Tibial artery (tissue), 4 donors: ENCODE results near the gene LRRN2.

Experiments
- DNase-seq, 2 donors: peaks; one replicate each; pipeline ENCODE4 v3.0.0-alpha.2; 2019
- H3K27ac ChIP-seq, 2 donors: fragments of 200-600 bp; sonication (generic) in 1 of 2; 1 replicate in 1 of 2; 2 replicates in 1 of 2; pipeline ENCODE4 v1.5.1; 2018 to 2019; ENCODE audit warnings: mild to moderate bottlenecking in 1 of 2
- H3K27me3 ChIP-seq, 2 donors: fragments of 200-600 bp; sonication (generic) in 1 of 2; one replicate each; pipeline versions ENCODE4 v1.5.1 to v1.6.0; 2016 to 2019
- H3K36me3 ChIP-seq, 3 donors: fragments of 200-600 bp; sonication (generic) in 2 of 3; one replicate each; pipeline ENCODE4 v1.5.1; 2016 to 2019; ENCODE audit warnings: mild to moderate bottlenecking in 2 of 3
- H3K4me1 ChIP-seq, 4 donors: fragments of 200-600 bp; sonication (generic) in 2 of 4; 1 replicate in 3 of 4; 2 replicates in 1 of 4; pipeline ENCODE4 v1.5.1; 2016 to 2019
- H3K4me3 ChIP-seq, 2 donors: fragments of 200-600 bp; sonication (generic) in 1 of 2; 1 replicate in 1 of 2; 2 replicates in 1 of 2; pipeline ENCODE4 v1.5.1; 2018 to 2019; ENCODE audit warnings: mild to moderate bottlenecking in 2 of 2
- H3K9me3 ChIP-seq, 3 donors: fragments of 200-600 bp; sonication (generic) in 1 of 3; one replicate each; pipeline ENCODE4 v1.5.1; 2016 to 2019
- intact Hi-C: fragments of 100-400 bp; cut with DNase I; formaldehyde crosslinking; loops from one replicate; pipeline ENCODE4 v1.15.0; 2023; ENCODE audit warnings: low total_unique reads
- TF ChIP-seq, protein P1 (sequence below), 2 experiments: fragments of 200-600 bp in 1 of 2; fragments of 450-650 bp in 1 of 2; IDR thresholded peaks; one replicate each; pipeline ENCODE4 v1.5.1; 2017 to 2019; ENCODE audit warnings: antibody characterized with exemption in 2 of 2, mild to moderate bottlenecking in 1 of 2, moderate library complexity in 1 of 2

Gene LRRN2

DNA sequence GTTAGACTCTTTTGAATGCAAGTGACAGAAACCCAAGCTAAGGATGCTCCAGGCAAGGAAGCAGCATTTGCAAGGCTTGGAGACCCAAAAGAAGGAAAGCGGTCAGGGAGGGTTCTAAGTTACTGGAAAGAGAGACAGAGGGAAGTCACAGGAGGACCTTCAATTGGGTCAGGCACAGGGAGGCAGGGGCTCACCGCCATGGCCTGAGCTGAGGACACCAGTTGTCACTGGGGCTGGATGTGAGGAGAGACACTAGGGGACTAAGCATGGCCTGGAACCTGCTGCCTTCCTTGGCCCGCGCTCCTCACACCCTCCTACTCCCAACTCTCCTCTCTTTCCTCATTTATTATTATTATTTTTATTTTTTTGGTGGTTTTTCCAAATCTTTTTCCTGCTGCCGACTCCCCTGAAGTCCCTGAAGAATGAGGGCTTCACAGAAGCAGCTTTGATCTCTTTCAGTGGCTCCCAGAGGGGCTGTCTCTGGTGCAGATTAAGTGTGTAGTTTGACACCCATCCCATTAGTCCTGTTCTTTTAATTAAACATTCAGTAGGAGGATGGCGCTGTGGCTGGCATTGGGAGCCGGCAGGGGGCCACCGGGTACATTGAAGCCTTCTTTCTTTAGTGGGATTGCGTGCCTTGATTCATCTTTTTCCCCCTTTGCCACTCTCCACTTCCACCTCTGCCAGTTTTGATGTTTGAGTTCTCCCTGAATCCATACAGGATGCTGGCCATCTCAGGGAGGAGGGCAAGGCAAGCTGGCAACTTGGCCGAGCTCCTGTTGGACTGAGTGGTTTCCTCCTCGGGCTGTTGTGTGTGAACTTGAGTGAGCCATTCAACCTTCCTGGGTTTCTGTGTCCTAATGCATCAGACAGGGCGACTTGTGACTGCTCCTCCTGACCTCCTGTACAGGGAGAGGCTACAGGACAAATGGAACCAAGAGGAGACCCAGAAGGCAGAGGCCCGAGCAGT lies 110.0 kb downstream of the LRRN2 start:
- Histone ChIP-seq H3K4me3 (no peak overlapping the region), H3K27ac (no peak overlapping the region), H3K4me1 (peaks cover 0 to 6% (median 0%) of the 10 kb centered on the region in 4 donors), H3K9me3 (no peaks in the 10 kb centered on the region), H3K27me3 (no peaks in the 10 kb centered on the region), H3K36me3 (peaks cover 0 to 6% (median 0%) of the 10 kb centered on the region in 3 donors)
- TF ChIP-seq, protein P1, sequence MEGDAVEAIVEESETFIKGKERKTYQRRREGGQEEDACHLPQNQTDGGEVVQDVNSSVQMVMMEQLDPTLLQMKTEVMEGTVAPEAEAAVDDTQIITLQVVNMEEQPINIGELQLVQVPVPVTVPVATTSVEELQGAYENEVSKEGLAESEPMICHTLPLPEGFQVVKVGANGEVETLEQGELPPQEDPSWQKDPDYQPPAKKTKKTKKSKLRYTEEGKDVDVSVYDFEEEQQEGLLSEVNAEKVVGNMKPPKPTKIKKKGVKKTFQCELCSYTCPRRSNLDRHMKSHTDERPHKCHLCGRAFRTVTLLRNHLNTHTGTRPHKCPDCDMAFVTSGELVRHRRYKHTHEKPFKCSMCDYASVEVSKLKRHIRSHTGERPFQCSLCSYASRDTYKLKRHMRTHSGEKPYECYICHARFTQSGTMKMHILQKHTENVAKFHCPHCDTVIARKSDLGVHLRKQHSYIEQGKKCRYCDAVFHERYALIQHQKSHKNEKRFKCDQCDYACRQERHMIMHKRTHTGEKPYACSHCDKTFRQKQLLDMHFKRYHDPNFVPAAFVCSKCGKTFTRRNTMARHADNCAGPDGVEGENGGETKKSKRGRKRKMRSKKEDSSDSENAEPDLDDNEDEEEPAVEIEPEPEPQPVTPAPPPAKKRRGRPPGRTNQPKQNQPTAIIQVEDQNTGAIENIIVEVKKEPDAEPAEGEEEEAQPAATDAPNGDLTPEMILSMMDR (IDR thresholded peaks at IDR 0.05), result no peak
- peak in 1 of 2 donors; percentile 38 for DNase-seq
- intact Hi-C loops, result no loop called here

DNA sequence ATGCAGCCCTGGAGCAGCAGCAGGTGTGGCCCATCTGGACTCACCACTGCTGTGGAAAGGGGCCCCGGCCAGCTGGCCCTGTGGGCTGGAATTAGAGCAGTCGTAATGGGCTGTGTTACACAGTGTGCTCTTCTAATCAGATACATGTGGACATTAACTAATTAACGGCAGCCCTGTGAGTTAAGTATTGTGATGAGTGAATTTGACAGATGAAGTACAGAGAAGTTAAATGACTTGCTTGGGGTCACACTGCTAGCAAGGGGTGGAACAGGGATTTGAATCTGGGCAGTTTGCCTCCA lies 110.7 kb downstream of the LRRN2 start:
- intact Hi-C loops, result no loop called here
- TF ChIP-seq, protein P1 (IDR thresholded peaks at IDR 0.05), result no peak

DNA sequence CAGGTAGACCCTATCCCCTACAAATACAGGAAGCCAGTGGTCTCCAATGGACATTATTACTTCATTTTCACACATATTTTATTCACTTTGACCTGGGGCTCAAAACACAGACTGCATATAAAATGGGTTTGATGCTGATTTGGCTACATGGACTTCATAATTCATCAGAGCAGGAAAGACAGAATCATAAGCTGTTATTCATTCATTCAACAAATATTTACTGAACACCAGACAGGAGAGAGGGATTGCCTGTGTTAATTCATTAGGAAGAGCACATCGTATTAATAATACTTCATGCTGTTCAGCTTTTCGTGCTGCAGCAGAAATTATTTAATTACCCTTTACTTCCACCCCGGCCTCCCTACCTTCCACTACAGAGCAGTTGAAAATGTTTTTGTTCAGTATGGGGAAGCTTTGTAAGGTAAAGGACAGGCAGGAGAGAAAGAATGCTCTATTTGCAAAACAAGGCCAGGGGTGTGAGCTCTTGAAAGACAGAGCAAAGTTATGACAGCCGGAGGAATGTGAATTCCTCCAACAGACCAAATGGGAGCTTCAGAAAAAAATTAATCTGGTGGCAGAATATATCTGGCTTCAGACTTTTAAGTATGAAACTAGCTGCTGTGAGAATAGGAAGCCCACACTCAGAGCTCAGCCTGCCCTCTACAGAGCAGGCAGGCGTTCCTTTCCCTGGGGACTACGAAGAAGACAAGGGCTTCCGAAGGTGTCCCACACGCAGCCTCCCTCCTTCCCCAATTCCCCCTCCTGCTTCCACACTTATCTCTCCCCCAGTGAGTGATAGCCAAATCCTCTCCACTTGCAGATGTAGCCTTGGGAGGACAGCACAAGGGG lies 111.3 kb downstream of the LRRN2 start:
- Histone ChIP-seq H3K4me1 (peaks cover 0 to 6% (median 0%) of the 10 kb centered on the region in 4 donors), H3K36me3 (peaks cover 0 to 6% (median 2%) of the 10 kb centered on the region in 3 donors), H3K9me3 (no peaks in the 10 kb centered on the region), H3K4me3 (no peak overlapping the region), H3K27me3 (no peaks in the 10 kb centered on the region), H3K27ac (no peak overlapping the region)
- TF ChIP-seq, protein P1 (IDR thresholded peaks at IDR 0.05), result no peak
- no peak for DNase-seq
- intact Hi-C loops, result no loop called here

More for the DNA sequence above, 110.7 kb downstream of the LRRN2 start:
- Histone ChIP-seq H3K9me3 (no peaks in the 10 kb centered on the region), H3K27me3 (no peaks in the 10 kb centered on the region), H3K4me1 (peaks cover 0 to 6% (median 0%) of the 10 kb centered on the region in 4 donors), H3K4me3 (no peak overlapping the region), H3K27ac (no peak overlapping the region), H3K36me3 (peaks cover 0 to 6% (median 0%) of the 10 kb centered on the region in 3 donors)
- DNase-seq, result no peak

DNA sequence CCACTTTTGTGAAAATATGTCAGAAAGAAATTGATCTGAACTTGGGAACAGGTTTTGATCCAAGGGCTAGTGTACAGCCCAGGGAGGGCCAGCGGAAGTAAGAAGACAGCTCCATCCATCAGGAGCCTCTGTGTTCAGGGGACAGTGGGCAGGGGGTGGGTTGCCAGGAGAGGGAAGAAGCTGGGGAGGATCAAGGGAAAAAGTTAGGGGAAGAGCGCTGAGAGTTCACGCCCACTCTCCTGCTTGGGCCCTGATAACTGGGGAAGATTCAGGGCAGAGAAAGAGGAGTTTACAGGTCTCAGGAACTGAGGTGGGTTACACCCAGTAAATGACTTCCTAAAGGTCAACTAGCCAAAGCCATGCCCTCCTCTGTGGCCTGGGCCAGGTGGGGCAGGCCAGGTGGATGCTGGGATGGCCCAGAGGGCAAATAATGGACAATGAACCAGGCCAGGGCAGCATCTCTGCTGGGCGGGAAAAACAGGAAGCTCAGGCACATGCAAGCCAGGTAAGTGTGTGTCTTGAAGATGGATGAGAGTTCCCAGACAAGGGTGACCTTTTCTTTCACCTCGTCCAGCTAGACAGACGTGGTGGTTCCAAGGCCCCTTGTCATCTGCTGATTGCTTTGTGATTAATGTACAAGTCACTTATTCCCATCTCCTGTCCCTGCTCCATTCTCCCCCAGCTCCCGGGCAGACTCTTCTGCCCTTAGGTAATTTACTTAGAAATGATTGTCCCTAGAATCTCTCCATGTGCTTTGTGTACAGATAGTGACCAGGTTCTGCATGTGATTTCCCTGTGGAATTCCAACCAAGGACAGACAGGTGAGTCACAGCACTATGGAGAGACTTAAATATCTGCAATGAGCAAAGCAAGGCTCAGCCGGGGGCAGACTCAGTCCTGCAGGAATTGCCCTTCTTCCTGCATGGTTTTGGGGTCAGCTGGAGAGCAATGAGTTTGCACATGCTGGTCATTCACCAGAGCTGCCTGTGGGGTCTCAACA lies 112.3 kb downstream of the LRRN2 start:
- intact Hi-C loops, result no loop called here
- Histone ChIP-seq H3K4me1 (peaks cover 0 to 4% (median 0%) of the 10 kb centered on the region in 4 donors), H3K27me3 (no peaks in the 10 kb centered on the region), H3K27ac (no peak overlapping the region), H3K4me3 (no peak overlapping the region), H3K36me3 (peaks cover 0 to 11% (median 6%) of the 10 kb centered on the region in 3 donors), H3K9me3 (no peaks in the 10 kb centered on the region)
- DNase-seq, result no peak
- TF ChIP-seq, protein P1 (IDR thresholded peaks at IDR 0.05), result no peak

DNA sequence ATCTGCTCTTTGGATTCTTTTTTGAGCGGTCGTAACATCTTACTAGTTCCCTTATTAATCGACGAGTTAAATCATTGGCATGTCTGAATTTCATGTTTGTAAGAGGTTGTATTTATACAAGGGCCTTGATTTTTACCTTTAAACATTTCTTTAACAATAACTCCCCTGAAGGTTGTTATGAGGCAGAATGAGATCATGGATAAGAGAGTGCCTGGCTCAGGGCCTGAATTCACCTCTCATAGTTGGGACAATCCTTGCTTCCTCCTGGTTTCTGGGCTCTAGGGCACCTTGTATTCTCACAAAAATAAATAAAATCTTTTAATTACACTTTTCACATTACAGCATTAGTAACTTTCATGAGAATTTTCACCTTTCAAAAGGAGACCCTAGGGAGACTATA lies 113.9 kb downstream of the LRRN2 start:
- Histone ChIP-seq H3K9me3 (no peaks in the 10 kb centered on the region), H3K4me3 (no peak overlapping the region), H3K27ac (no peak overlapping the region), H3K36me3 (peaks cover 0 to 16% (median 6%) of the 10 kb centered on the region in 3 donors), H3K4me1 (no peaks in the 10 kb centered on the region), H3K27me3 (no peaks in the 10 kb centered on the region)
- no peak for DNase-seq
- intact Hi-C loops, result no loop called here
- TF ChIP-seq, protein P1 (IDR thresholded peaks at IDR 0.05), result no peak
